Measurements from ENCODE around the gene CRB2. TPM values are rescaled to one million over a fixed set of nuclear protein-coding genes. Genes with fewer than 3 reads are reported as not detected.

Gene CRB2
- total and polyA plus RNA-seq, 2 donors (not counting 1 experiment from before 2014, with no cell fraction given) = not detected

- no peak overlapping the region for H2AFZ ChIP-seq (ENCODE audit: low read length)
- no peaks in the 10 kb centered on the region for H4K20me1 ChIP-seq (ENCODE audit: control insufficient read depth, extremely low read depth, insufficient read depth, low read length)
- no peaks in the 10 kb centered on the region for H3K4me1 ChIP-seq (ENCODE audit: control insufficient read depth, extremely low read depth, insufficient read depth, low read length)
- H3K4me2 ChIP-seq (ENCODE audit: extremely low read depth, insufficient read depth, low read length) = no peak overlapping the region
- no peak overlapping the region for H3K4me3 ChIP-seq (replicated peaks in 1 of 4; ENCODE audit: control extremely low read depth in 1 of 4, insufficient read depth in 1 of 4, low read depth in 3 of 4, low read length in 4 of 4)
- H3K9me3 ChIP-seq (ENCODE audit: control insufficient read depth, insufficient read depth, low read depth, low read length) = no peaks in the 10 kb centered on the region
- H3K9ac ChIP-seq (ENCODE audit: insufficient read depth, low read length) = no peak overlapping the region
- H3K27me3 ChIP-seq (ENCODE audit: control insufficient read depth, insufficient read depth, low read length) = no peaks in the 10 kb centered on the region
- DNase-seq (ENCODE audit: low read depth in 2 of 2) = no peak
- no peak overlapping the region for H3K27ac ChIP-seq (ENCODE audit: insufficient read depth, low read length)
- H3K36me3 ChIP-seq (ENCODE audit: control insufficient read depth, insufficient read depth, low read length) = no peaks in the 10 kb centered on the region
- no peaks in the 10 kb centered on the region for H3K79me2 ChIP-seq (ENCODE audit: control insufficient read depth, insufficient read depth, low read length)
- TF ChIP-seq EZH2 (IDR thresholded peaks at IDR 0.05; ENCODE audit: low read length, missing control alignments) = no peak
- TF ChIP-seq CTCF (conservative IDR thresholded peaks at IDR 0.05 in 1 of 2, IDR thresholded peaks at IDR 0.05 in 1 of 2; ENCODE audit: low read depth in 1 of 2, low read length in 2 of 2) = no peak
Observed at GRCh38 chr9:123382653-123383511, 26.9 kb downstream of the CRB2 start.

DNA sequence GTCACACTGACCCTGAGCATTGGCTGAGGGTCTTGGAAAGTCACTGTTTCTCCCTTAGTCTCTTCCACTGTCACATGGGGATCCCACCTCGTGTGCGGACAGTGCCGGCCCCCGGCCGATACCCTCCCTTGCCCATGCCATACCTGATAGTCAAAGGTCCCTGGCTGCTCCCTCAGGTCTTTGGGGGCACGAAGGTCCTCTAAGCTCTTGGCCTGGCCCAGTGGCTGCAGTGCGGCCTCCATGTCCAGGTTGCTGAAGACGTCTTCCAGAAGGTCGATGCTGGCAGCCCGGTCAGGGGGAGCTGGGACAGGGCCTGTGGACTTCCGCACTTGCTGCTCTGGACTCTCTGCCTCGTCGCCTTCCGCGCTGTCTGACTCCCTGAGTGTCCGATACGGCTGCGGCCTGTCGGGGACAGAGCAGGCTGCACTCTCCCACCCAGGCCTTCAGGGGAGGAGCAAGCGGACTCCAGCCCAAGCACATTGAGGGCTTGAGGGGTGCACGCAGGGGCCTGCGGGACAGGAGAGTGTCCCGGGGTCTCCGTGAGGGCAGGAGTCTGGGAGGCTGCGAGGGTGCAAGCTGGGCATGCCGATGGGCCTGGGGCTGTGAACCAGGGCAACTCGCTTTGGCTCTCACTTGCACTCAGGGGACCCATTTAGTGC, 27.6 kb downstream of the CRB2 start:
- H2AFZ ChIP-seq (ENCODE audit: low read length) = no peak overlapping the region
- no peaks in the 10 kb centered on the region for H4K20me1 ChIP-seq (ENCODE audit: control insufficient read depth, extremely low read depth, insufficient read depth, low read length)
- no peak for DNase-seq (ENCODE audit: low read depth in 2 of 2)
- no peaks in the 10 kb centered on the region for H3K36me3 ChIP-seq (ENCODE audit: control insufficient read depth, insufficient read depth, low read length)
- H3K9ac ChIP-seq (ENCODE audit: insufficient read depth, low read length) = no peak overlapping the region
- no peaks in the 10 kb centered on the region for H3K79me2 ChIP-seq (ENCODE audit: control insufficient read depth, insufficient read depth, low read length)
- no peak overlapping the region for H3K27ac ChIP-seq (ENCODE audit: insufficient read depth, low read length)
- no peak overlapping the region for H3K4me3 ChIP-seq (replicated peaks in 1 of 4; ENCODE audit: control extremely low read depth in 1 of 4, insufficient read depth in 1 of 4, low read depth in 3 of 4, low read length in 4 of 4)
- no peaks in the 10 kb centered on the region for H3K9me3 ChIP-seq (ENCODE audit: control insufficient read depth, insufficient read depth, low read depth, low read length)
- TF ChIP-seq CTCF (conservative IDR thresholded peaks at IDR 0.05 in 1 of 2, IDR thresholded peaks at IDR 0.05 in 1 of 2; ENCODE audit: low read depth in 1 of 2, low read length in 2 of 2) = no peak
- TF ChIP-seq EZH2 (IDR thresholded peaks at IDR 0.05; ENCODE audit: low read length, missing control alignments) = no peak
- no peak overlapping the region for H3K4me2 ChIP-seq (ENCODE audit: extremely low read depth, insufficient read depth, low read length)
- H3K4me1 ChIP-seq (ENCODE audit: control insufficient read depth, extremely low read depth, insufficient read depth, low read length) = no peaks in the 10 kb centered on the region
- no peaks in the 10 kb centered on the region for H3K27me3 ChIP-seq (ENCODE audit: control insufficient read depth, insufficient read depth, low read length)

- H3K4me2 ChIP-seq (ENCODE audit: extremely low read depth, insufficient read depth, low read length) = no peak overlapping the region
- no peaks in the 10 kb centered on the region for H3K36me3 ChIP-seq (ENCODE audit: control insufficient read depth, insufficient read depth, low read length)
- H2AFZ ChIP-seq (ENCODE audit: low read length) = no peak overlapping the region
- H3K9me3 ChIP-seq (ENCODE audit: control insufficient read depth, insufficient read depth, low read depth, low read length) = no peaks in the 10 kb centered on the region
- H3K4me1 ChIP-seq (ENCODE audit: control insufficient read depth, extremely low read depth, insufficient read depth, low read length) = no peaks in the 10 kb centered on the region
- H3K79me2 ChIP-seq (ENCODE audit: control insufficient read depth, insufficient read depth, low read length) = no peaks in the 10 kb centered on the region
- DNase-seq (ENCODE audit: low read depth in 2 of 2) = no peak
- no peaks in the 10 kb centered on the region for H4K20me1 ChIP-seq (ENCODE audit: control insufficient read depth, extremely low read depth, insufficient read depth, low read length)
- TF ChIP-seq CTCF (conservative IDR thresholded peaks at IDR 0.05 in 1 of 2, IDR thresholded peaks at IDR 0.05 in 1 of 2; ENCODE audit: low read depth in 1 of 2, low read length in 2 of 2) (no peak), EZH2 (IDR thresholded peaks at IDR 0.05; ENCODE audit: low read length, missing control alignments) (no peak)
- H3K4me3 ChIP-seq (replicated peaks in 1 of 4; ENCODE audit: control extremely low read depth in 1 of 4, insufficient read depth in 1 of 4, low read depth in 3 of 4, low read length in 4 of 4) = no peak overlapping the region
- H3K9ac ChIP-seq (ENCODE audit: insufficient read depth, low read length) = no peak overlapping the region
- no peak overlapping the region for H3K27ac ChIP-seq (ENCODE audit: insufficient read depth, low read length)
- no peaks in the 10 kb centered on the region for H3K27me3 ChIP-seq (ENCODE audit: control insufficient read depth, insufficient read depth, low read length)
Observed at GRCh38 chr9:123387686-123388085, 31.7 kb downstream of the CRB2 start.

Data from fibroblast of lung (primary cell).